Stimulated activated effector memory CD8-positive, alpha-beta T cell treated with anti-CD3 and anti-CD28 coated beads, Interleukin-12 subunit alpha, Interleukin-12 subunit beta, amount 100 ng/mL, for 72 hours (primary cell): ENCODE measurements around the gene TAOK1.

Experiments
- ATAC-seq: fragments of 150-1000 bp; cut with Tn5 transposase; 2 replicates; pipeline ENCODE4 v1.10.0; 2021
- DNase-seq, 2 donors: peaks; one replicate each; pipeline ENCODE4 v3.0.0; 2021 to 2022; ENCODE audit warnings: low spot score in 2 of 2
- H3K27ac Mint-ChIP-seq: one replicate; pipeline ENCODE4 v1.8.0; 2022; ENCODE audit warnings: mild to moderate bottlenecking, mixed read lengths
- H3K36me3 Mint-ChIP-seq: one replicate; pipeline ENCODE4 v1.8.0; 2022; ENCODE audit warnings: mild to moderate bottlenecking, mixed read lengths
- H3K4me1 Mint-ChIP-seq: one replicate; pipeline ENCODE4 v1.8.0; 2022; ENCODE audit warnings: mixed read lengths
- H3K4me3 Mint-ChIP-seq: one replicate; pipeline ENCODE4 v1.8.0; 2022; ENCODE audit warnings: mild to moderate bottlenecking, mixed read lengths
- H3K9me3 Mint-ChIP-seq: one replicate; pipeline ENCODE4 v1.8.0; 2022; ENCODE audit warnings: mixed read lengths

The TAOK1 gene

DNA sequence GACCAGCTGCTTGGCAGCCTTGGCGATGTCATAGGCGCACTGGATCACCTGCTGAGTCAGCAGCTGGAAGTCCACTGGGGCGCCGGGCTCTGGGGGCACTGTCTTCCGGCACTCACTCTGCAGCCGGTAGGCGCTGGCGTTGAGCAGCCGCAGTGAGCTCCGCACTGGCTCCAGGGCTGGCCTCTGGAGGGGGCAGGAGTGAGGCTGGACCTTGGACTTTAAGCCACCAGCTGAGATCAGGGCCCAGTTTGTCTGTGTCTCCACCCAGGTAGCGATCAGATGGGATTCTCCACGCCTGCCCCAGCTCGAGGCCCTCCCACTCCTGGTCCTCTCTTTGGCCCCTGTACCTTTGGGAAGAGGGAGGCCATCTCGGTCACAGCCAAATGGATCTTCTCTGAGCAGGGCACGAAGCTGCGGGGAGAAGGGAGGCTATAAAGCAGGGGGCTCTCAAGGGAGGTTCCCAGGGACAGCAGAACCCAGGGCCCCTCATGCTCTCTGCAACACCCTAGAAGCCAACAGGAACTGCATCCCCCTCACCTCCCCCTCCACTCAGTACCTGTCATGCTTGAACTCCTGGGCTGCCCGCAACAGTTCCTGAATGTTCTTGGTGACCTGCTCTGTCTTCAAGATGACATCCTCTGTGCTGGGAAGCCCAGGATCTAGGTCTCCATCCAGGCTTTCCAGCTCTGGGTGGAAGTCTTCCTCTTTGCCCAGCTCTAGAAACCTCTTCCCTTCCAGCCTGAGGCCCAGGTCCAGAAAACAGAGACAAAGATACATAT, 184.8 kb downstream of the TAOK1 start:
- no peaks in the 10 kb centered on the region for H3K9me3 Mint-ChIP-seq
- ATAC-seq (no peak), DNase-seq (no peak)
- H3K4me3 Mint-ChIP-seq, result no peak overlapping the region
- H3K4me1 Mint-ChIP-seq, result peaks cover 29% of the 10 kb centered on the region
- H3K36me3 Mint-ChIP-seq, result peaks cover 66% of the 10 kb centered on the region
- peak overlapping the region; percentile 69 for H3K27ac Mint-ChIP-seq

DNA sequence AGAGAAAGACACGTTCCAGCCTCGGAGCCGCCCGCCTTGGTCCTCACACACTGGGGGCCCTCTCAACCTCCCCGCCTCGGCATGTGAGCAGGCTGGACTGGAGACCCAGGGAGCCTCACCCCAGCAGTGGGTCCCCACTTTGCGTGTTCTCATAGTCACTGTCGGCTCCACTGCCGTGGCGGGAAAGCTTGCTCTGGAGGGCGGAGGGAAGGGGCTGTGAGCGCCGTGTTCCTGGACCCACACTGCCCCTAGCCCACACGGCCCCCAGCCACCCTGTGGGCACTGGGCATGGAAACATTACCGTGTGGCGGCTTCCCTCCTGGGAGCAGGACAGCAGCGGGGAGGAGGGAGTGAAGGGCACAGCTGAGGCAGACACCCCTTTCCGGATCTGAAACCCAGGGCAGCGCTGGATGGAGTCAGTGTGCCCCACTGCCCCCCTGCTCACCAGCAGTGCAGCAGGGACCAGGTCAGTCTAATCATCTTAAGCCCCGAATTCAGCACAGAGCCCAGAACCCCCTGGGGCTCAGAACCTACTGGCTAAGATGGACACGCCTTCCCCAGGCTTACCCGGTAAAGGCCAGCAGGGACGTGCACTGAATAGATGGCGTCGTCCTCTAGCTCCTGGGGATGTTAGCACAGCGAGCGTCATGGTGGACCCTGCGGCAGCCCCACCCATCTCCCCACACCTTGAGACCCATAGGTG, 185.5 kb downstream of the TAOK1 start:
- Mint-ChIP-seq H3K36me3 (peaks cover 70% of the 10 kb centered on the region), H3K27ac (peak overlapping the region; percentile 61), H3K4me3 (no peak overlapping the region), H3K4me1 (peaks cover 33% of the 10 kb centered on the region), H3K9me3 (no peaks in the 10 kb centered on the region)
- DNase-seq, result no peak
- no peak for ATAC-seq

DNA sequence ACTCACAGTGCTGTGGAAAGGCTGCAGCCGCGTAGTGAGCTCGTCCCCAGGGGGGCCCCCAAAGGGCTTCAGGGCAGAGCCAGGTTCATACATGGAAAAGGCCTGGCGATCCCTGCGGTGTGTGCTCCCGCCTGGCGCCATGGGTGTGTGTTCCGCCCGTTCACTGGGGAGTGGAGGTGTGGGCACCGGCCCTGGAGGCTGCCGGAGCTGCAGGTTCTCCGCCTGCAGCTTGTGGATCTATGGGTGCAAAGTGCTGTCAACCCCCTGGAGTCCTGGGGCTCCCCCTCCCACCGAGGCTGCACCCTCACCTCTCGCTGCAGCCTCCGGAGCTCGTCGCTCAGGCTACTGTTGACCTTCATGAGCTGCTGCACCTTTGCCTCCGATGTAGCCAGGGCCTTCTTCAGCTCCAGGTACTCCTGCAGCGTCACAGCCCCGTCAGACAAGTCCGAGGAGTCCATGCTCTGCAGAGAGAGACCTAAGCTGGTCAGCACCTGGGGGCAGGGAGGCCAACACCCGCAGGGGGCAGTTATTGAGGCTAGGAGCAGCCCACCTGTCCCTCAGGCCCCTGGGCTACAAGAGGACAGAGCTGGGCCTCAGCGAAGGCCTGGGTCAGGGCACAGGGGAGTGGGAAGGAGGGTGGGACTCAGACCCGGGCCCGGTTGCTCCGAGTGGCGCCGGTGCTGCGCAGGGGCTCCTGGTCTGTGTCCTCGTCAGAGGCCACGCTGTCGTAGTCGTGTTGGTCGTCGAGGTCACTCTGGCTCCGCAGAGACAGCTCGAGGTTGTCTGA, 186.2 kb downstream of the TAOK1 start:
- no peaks in the 10 kb centered on the region for H3K9me3 Mint-ChIP-seq
- DNase-seq, result no peak
- no peak for ATAC-seq
- no peak overlapping the region for H3K4me3 Mint-ChIP-seq
- peaks cover 33% of the 10 kb centered on the region for H3K4me1 Mint-ChIP-seq
- H3K36me3 Mint-ChIP-seq, result peaks cover 73% of the 10 kb centered on the region
- H3K27ac Mint-ChIP-seq, result no peak overlapping the region

DNA sequence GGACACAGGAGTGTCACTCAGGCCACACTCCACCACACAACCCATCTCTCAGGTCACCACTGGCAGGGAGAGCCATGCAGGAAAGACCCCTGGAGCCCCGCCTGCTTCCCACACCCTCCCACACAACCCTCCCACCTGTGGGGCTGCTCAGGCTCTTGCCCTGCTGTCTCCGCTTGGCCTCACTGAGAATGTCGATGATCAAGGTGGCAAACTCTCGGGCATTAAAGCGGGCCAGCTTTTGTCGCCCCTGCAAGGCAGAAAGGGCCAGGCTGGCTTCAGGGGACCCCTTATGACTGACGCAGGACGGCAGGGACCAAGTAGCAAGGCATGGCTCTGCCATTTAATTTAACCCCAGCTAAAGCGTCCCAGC, 186.8 kb downstream of the TAOK1 start:
- H3K36me3 Mint-ChIP-seq, result peaks cover 73% of the 10 kb centered on the region
- no peaks in the 10 kb centered on the region for H3K9me3 Mint-ChIP-seq
- H3K4me3 Mint-ChIP-seq, result no peak overlapping the region
- ATAC-seq (no peak), DNase-seq (no peak)
- no peak overlapping the region for H3K27ac Mint-ChIP-seq
- peaks cover 33% of the 10 kb centered on the region for H3K4me1 Mint-ChIP-seq

DNA sequence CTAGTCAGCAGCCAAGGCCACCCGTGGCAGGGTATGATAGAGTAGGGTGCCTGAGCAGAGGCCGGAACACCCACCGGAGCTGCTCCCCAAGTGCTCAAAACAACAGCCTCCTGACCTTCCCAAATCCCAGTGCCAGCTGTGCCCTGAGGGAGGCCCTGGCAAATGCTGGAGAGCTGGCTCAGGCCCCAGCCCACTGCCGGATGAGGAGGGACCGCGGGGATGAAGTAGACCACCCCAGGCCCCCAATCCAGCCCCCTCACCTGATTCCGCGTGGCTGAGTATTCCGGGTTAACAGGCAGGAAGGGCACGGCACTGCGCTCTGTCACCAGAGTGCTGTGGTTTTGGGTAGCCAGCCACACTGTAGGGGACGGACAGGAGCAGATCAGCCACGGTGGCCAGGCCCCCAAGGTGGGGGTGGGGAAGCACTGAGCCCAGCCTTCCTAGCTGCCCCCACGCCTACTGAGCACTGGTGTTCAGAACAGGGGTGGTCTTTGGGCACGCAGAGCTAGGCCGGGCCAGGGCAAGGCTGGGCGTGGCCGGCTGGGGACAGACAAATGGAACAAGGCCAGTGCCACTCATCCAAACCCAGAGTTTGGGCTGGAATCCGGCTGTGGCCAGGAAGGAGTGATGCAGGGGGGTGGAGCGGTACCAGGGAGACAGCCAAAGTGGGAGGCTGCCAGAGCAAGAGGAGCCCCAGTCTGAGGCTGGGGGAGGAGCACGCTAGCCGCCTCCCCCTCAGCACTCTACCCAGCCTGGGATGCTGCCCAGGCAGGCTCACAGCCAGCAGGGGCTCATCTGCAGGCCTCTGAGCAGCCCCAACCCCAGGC, 187.4 kb downstream of the TAOK1 start:
- H3K36me3 Mint-ChIP-seq, result peaks cover 79% of the 10 kb centered on the region
- no peaks in the 10 kb centered on the region for H3K9me3 Mint-ChIP-seq
- ATAC-seq (no peak), DNase-seq (no peak)
- H3K27ac Mint-ChIP-seq, result no peak overlapping the region
- H3K4me1 Mint-ChIP-seq, result peaks cover 33% of the 10 kb centered on the region
- H3K4me3 Mint-ChIP-seq, result no peak overlapping the region

DNA sequence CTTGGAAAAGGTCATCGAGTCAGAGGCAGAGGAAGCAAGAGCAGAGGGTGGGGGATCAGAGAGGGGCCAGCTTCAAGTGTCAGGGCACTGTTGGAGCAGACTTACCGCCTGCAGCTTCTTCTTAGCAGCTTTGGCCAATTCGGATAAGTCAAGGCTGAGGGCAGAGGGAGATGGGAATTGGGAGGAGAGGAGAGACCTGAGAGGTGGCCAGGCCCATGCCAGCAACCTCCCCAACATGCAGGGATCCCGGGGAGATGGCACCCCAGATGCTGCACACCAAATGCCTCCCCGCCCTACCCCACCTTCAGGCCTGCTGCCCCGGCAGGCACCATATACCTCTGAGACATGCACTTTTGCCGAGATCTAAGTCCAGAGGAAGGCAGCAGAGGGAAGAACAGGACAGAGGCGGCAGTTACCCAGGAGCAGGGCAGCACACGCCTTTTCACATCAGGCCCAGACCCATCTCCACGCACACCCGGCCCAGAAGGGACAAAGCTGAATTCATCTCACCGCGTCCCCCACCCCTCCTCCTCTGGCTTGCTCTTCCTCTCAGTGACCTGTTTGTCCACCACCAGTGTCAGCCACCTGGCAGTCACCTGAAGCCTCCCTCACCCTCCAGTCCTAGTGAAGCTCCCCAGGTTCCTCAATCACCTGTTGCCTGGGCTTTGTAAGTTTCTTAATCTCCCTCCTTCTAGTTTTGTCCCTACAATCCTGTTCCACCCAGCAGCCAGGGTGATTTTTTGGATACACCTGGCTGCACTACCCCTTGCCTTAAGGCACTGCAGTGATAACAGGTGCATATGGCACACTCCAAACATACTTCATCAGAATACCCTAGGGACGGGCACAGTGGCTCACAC, 188.7 kb downstream of the TAOK1 start:
- ATAC-seq (no peak), DNase-seq (no peak)
- Mint-ChIP-seq H3K9me3 (no peaks in the 10 kb centered on the region), H3K36me3 (peaks cover 74% of the 10 kb centered on the region), H3K4me3 (no peak overlapping the region), H3K4me1 (peaks cover 30% of the 10 kb centered on the region), H3K27ac (no peak overlapping the region)

DNA sequence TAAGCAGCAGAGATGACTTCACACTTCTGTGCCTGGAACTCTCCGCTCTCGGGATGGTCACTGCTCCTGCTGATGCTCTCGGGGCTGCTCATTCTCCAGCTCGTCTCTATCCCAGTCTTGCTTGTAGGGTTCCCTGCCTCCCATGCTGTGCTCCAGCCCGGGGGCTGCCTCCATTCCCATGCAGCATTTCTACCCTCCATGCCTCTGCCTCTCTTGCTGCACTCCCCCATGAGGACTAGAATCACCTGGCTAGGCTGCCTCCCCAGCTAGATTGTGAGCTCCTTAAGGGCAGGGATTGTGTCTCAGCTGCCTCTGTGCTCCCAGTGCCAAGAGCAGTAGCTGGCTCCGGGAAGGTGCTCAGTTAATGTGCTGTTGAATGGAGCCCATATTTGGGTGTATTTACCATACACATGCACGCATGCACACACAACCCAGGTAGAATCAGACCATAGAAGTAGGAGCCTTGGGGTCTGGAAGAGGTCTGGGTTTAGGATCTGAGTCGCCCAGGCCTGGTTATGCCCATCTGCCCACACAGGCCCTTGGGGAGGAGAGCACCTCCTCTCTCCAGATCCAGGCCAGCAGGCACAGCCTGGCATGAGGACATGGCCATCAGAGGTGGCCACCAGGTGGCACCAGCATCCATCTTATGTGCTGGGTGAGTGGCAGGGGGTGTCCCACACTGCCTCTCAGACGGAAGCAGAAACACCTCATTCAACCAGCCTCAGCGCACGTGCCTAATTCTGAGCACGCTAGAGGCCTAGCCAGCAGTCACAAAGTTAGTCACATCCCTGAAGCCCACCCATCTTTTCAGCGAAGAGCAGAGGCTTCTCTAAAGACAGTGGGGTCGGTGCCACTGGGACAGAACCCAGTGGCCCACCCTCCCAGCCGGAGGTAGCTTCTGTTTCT, 190.0 kb downstream of the TAOK1 start:
- Mint-ChIP-seq H3K27ac (peak overlapping the region; percentile 36), H3K36me3 (peaks cover 62% of the 10 kb centered on the region), H3K9me3 (no peaks in the 10 kb centered on the region), H3K4me3 (no peak overlapping the region), H3K4me1 (peaks cover 35% of the 10 kb centered on the region)
- ATAC-seq (peak; percentile 95), DNase-seq (peak; percentile 84 to 93)

DNA sequence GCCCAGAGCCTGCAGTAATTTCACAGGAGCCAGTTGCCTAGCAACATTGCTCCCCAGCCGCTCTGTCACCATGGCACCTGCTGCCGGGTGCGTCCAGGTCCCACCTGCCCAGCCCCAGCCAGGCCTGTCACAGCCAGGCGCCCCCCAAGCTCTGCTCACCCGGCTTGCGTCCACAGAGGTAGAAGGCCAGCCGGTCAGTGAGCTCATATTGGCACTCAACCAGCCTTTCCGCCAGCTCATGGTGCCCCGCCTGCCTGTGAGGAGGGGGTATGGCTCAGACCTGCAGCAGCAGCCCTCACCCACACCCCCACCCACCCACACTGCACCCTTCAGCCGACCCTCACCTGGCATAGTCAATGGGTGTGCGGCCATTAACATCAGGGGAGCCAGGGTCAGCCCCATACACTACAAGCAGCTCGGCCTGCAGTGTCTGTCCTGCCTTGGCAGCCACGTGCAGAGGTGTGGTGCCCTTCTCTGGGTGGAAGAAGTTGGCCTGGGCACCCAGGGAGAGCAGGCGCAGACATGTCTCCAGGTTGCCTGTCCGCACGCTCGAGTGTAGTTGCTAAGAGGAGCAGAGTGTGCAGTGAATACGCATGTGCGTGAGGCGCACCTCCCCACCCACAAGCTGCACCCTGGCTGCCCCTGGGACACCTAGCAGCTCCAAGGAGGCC, 191.6 kb downstream of the TAOK1 start:
- H3K9me3 Mint-ChIP-seq, result no peaks in the 10 kb centered on the region
- DNase-seq (no peak), ATAC-seq (no peak)
- no peak overlapping the region for H3K27ac Mint-ChIP-seq
- peaks cover 49% of the 10 kb centered on the region for H3K36me3 Mint-ChIP-seq
- no peak overlapping the region for H3K4me3 Mint-ChIP-seq
- H3K4me1 Mint-ChIP-seq, result peaks cover 48% of the 10 kb centered on the region

DNA sequence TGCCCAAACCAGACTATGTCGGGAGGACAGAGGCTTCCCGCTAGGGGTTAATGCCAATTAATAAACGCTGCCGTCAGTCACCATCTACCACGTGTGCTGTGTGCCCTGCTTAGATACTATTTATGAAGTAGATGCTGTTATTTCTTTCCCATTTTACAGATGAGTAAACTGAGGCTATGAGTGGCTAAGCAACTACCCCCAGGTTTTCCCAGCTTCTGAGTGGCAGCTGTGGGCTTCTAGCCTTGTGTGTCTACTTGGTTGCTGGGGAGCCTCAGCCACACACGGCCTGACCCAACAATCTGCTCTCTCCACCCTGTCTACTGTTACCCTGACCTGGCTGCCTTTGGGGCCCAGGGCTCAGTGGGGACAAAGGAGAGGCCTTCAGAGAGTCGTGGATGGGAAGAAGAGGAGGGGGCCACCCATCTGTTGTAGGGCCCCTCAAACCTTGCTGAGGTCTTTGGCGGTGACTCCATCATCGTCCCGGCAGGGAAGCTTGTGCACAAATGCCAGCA, 192.1 kb downstream of the TAOK1 start:
- DNase-seq, result no peak
- Mint-ChIP-seq H3K4me3 (no peak overlapping the region), H3K4me1 (peaks cover 54% of the 10 kb centered on the region), H3K9me3 (no peaks in the 10 kb centered on the region), H3K36me3 (peaks cover 48% of the 10 kb centered on the region), H3K27ac (peak overlapping the region; percentile 48)
- ATAC-seq, result no peak

DNA sequence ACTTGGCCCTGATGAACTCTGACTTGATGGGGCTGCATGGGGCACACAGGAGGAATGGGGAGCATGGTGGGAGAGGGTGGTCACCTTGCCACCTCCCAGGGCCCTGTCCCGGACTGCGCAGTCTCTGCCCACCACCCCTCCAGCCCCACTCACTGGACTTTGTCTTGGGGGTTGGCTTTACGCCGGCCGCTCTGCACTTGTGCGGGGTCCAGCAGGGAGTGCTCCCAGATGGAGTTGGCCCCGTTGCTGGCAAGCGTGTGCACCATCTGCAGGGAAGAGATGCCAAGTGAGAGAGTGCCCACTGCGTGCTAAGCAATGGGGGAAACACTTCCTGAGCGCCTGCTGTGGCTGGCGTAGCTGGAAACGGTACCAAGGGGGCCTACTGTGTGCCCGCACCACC, 192.6 kb downstream of the TAOK1 start:
- DNase-seq (no peak), ATAC-seq (no peak)
- no peak overlapping the region for H3K4me3 Mint-ChIP-seq
- H3K36me3 Mint-ChIP-seq, result peaks cover 44% of the 10 kb centered on the region
- H3K9me3 Mint-ChIP-seq, result no peaks in the 10 kb centered on the region
- H3K27ac Mint-ChIP-seq, result peak overlapping the region; percentile 48
- H3K4me1 Mint-ChIP-seq, result peaks cover 59% of the 10 kb centered on the region

DNA sequence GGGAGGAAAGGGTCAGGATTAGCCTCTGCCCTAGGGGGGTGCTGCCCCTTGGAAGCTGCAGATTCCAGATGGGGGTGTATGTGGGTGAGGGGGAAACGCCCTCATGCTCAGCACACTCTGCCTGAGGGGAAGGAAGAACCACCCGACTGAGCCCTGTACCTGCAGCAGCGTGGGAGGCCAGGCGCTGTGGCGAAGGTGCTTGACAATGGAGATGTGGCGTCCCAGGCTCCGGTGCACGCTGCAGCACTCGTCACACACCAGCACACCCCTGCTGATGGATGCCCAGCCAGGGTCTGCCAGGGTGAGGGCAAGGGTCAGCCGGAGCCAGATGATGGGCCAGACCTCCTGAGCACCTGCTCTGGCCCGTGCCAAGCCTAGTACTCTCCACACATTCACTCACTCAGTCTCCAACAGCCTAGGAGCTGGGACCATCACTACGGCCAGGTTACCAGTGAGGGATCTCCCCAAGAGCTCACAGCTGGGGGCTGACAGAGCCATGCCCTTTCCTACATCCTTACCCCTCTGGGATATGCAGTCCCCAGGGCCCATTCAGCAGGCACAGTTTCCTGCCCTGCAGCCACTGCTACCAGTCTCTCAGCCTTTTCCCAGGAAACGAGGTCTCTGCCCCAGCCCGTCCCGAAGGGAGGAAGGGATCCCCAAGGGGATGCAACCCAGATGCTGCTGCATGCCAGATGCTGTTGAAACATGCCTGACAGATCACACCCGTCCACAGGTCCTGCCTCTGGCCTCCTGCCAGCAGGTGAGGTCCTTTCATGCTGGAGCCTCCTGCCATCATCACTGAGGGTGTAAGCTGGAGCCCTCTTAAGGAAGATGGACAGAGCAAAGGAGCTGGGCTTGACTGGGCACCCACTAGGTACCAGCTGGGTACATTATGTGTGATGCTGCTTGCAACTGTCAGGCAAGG, 193.4 kb downstream of the TAOK1 start:
- no peak for ATAC-seq
- H3K4me1 Mint-ChIP-seq, result peaks cover 66% of the 10 kb centered on the region
- peak overlapping the region; percentile 82 for H3K27ac Mint-ChIP-seq
- DNase-seq, result no peak
- H3K36me3 Mint-ChIP-seq, result peaks cover 36% of the 10 kb centered on the region
- H3K4me3 Mint-ChIP-seq, result no peak overlapping the region
- no peaks in the 10 kb centered on the region for H3K9me3 Mint-ChIP-seq

DNA sequence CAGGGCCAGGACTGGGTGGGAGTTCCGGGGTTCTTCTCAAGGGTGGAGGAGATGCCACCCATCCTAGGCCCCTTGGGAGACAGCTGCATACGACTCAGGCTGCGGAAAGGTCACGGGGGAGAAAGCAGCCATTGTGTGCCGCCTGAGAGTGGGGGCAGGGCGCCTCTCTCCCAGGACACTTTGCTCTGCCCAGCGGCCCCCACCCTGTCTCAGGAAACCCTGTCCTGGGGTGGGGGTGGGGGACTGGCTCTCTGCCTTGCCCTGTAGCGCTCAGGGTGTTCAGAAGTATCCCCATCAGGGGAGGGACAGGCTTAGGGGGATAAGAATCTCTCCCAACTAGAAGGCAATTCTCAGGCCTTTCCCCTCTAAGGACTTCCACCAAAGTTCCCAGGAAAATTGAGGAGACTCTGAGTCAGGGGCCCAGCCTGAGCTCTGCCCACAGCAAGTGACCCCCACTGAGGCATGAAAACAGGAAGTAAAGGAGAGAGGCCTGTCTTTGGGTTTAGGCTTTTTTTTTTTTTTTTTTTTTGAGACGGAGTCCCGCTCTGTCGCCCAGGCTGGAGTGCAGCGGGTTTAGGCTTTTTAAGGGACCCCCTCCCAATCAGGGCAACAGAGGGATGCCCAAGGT, 194.4 kb downstream of the TAOK1 start:
- DNase-seq (no peak), ATAC-seq (no peak)
- Mint-ChIP-seq H3K27ac (peak overlapping the region; percentile 82), H3K4me3 (peak overlapping the region; percentile 35), H3K36me3 (peaks cover 26% of the 10 kb centered on the region), H3K9me3 (no peaks in the 10 kb centered on the region), H3K4me1 (peaks cover 66% of the 10 kb centered on the region)
